ENCODE measurements around the gene ASMTL.
"Not testable (repeated sequence)": the region's sequence is repeated elsewhere in the genome, so short reads cannot be mapped to it uniquely, and the experiment has no call there.

ASMTL gene

DNA sequence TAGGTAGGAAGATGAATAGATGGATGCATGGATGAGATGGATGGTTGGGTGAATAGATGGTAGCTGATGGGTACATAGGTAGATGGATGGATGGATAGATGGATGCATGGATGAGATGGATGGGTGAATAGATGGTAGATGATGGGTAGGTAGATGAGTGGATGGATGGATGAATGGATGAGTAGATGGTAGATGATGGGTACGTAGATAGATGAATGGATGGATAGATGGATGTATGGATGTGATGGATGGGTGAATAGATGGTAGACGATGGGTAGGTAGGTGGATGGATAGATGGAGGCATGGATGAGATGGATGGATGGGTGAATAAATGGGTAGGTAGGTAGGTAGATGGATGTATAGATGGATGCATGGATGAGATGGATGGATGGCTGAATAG lies 46.9 kb downstream of the ASMTL start:
- not testable (repeated sequence) for DNase-seq (ENCODE audit: low read depth in 3 of 3)

DNA sequence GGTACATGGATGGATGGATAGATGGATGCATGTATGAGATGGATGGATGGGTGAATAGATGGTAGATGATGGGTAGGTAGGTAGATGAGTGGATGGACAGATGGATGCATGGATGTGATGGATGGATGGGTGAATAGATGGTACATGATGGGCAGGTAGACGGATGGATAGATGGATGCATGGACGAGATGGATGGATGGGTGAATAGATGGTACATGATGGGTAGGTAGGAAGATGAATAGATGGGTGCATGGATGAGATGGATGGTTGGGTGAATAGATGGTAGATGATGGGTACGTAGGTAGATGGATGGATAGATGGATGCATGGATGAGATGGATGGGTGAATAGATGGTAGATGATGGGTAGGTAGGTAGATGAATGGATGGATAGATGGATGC lies 48.8 kb downstream of the ASMTL start:
- DNase-seq (ENCODE audit: low read depth in 3 of 3) = not testable (repeated sequence)

DNA sequence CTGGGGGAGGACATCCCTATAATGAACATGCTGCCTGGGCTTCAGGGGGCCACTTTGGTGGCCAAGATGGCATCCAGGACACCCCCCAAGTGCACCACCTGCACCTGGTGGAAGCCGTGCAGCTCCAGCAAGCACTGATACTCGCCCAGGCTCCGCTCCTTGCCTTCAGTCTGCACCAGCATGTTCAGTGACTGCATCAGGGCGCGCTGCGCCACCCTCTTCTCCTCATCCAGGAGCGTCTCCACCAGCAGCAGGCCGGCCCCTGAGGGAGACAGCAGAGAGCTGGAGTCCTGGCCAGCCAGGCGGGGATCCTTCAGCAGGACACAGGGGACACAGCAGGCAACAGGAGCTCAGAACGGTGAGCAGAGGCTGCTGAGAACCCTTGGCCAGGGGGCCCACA lies 49.5 kb downstream of the ASMTL start:
- DNase-seq (ENCODE audit: low read depth in 3 of 3) = no peak

- DNase-seq (ENCODE audit: low read depth in 3 of 3) = no peak
Observed at GRCh38 chrX:1401611-1402430, 50.9 kb downstream of the ASMTL start.

GRCh38 chrX:1400742-1401471 lies 51.8 kb downstream of the ASMTL start:
- DNase-seq (ENCODE audit: low read depth in 3 of 3) = no peak

DNA sequence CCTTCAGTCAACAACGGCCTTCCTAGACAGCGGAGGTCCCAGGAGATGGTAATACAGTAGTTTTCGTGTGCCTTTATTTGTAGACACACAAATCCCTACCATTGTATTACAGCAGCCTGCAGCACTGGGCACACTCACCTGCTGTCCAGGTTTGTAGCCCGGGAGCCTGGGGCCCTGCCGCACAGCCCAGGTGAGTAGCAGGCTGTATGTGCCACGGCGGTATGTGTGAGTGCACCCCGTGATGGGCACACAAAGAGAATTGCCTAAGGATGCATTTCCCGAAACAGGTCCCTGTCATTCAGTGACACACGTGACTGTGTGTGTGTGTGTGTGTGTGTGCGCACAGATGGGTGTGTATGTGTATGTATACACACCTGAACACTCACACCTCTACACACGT lies 52.7 kb downstream of the ASMTL start:
- no peak for DNase-seq (ENCODE audit: low read depth in 3 of 3)

DNA sequence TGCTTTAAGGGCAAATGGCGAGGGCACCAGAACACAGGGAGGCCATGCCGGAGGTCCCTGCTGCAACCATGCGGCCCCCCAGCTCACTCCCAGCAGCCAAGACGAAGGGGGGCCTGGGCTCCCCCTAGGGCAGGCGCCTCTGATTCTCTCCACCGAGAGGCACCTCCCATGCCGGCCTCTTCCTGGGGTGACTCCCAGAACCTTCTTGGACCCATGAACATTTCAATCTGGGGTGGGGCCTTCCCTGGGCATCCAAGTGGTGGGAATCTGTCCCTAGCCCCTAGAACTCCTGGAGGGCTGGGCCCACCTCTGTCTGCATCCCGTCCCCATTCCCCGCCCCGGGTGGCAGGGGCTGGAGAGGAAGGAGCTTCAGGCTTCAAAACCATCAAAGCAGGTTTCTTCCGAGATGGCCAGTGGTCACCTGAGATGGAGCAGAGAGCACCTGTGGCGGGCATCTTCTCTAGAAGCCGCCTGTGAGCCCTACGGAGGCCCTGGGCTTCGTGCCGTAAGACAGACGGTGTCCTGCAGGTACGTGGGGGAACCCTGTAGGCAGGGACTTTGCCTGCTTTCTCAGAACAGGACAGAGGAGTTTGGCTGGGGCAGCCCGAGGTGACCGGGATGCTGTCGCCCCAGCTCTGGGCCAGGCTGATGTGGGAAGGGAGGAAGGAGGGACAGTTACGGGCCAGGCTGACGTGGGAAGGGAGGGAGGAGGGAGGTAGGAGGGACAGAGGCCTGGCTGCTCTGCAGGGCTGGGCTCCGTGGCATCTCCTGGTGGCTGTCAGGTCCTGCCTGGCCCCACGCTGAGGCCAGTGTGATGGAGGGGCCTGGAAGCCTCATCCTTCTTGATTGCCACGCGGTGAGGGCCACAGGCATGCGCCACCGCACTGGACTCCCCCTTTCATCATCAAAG lies 54.0 kb downstream of the ASMTL start:
- no peak for DNase-seq (ENCODE audit: low read depth in 3 of 3)

DNA sequence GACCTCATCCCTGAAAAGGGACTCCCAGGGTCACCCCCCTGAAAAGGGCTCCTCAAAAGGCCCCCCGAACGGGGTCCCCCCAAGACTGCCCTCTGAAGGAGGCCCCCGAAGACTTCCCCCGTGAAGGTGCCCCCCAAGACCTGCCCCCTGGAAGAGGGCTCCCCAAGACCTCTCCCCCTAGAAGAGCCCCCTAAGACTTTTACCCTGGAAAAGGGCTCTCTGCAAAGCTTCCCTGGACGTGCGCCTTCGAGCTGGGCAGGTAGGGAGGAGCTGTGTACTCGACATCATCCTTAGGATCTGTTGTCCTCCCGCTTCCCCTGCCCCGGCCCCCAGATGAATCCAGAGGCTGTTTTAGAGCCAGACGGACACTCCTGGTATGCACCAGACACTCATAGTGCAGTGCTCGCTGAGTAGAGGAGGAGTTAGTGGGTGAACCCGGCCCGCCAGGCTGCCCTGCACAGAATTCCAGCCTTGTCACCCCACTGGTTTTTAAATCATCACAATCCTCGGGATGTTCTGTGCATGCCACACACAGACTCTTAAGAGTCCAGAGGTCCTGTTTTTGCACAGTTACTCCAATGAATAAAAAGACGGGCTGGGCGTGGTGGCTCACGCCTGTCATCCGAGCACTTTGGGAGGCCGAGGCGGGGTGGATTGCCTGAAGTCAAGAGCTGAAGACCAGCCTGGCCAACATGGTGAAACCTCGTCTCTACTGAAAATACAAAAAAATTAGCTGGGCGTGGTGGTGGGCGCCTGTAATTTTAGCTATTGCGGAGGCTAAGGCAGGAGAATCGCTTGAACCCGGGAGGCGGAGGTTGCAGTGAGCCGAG lies 55.1 kb downstream of the ASMTL start:
- no peak for DNase-seq (ENCODE audit: low read depth in 3 of 3)

DNA sequence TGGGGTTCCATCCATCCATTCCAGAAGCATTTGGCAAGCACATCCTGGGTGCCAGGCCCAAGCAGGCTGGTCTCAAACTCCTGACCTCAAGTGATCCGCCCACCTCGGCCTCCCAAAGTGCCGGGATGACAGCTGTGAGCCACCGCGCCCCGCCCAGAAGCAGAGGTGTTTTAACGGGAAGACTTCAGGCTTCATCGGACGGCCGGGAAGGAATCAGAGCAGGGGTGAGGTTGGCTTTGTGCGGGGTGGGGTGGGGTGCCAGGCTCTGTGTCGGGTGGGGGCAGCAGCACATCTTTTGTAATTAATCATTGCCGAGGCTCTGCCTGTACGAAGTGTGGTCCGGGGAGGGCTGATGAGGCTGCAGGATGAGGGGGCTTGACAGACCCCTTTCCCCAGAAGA lies 55.7 kb downstream of the ASMTL start:
- DNase-seq (ENCODE audit: low read depth in 3 of 3) = no peak

DNA sequence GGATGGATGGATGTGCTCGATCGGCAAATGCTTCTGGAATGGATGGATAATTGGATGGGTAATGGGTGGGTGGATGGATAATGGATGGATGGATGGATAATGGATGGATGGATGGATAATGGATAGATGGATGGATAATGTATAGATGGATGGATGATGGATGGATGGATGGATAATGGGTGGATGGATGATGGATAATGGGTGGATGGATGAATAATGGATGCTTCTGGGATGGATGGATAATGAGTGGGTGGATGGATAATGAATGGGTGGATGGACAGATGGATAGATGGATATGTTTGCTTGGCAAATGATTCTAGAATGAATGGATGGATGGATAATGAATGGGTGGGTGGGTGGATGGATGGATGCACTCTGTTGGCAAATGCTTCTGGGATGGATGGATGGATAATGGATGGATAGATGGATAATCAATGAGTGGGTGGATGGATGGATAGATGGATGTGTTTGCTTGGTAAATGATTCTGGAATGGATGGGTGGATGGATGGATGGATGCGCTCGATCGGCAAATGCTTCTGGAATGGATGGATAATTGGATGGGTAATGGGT lies 57.0 kb downstream of the ASMTL start:
- DNase-seq (ENCODE audit: low read depth in 3 of 3) = no peak

- no peak for DNase-seq (ENCODE audit: low read depth in 3 of 3)
Observed at GRCh38 chrX:1394731-1395501, 57.8 kb downstream of the ASMTL start.

DNA sequence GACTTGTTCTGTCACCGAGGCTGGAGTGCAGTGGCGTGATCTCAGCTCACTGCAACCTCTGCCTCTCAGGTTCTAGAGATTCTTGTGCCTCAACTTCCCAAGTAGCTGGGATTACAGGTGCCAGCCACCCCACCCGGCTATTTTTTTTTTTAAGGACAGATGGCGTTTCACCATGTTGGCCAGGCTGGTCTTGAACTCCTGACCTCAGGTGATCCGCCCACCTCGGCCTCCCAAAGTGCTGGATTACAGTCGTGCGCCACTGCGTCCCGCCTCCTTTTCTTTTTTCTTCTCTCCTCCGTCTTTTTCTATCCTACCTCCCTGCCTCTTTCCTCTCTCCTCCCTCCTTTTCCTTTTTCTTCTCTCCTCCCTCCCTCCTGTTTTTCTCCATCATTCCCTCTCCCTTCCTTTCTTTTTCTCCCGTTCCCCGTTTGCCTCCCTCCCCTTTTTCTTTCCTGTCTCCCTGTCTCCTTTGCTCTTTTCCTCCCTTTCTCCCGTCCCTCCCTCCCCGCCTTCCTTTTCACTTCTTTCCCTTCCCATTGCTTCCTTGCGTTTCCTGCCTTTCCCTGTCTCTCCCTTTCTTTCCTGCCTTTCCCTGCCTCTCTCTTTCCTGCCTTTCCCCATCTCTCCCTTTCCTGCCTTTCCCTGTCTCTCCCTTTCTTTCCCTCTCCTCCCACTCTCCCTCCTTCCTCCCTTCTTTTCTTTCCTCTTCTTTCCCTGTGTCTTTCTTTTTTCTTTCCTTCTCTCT lies 58.7 kb downstream of the ASMTL start:
- DNase-seq (ENCODE audit: low read depth in 3 of 3) = no peak

GRCh38 chrX:1392376-1393068 lies 60.2 kb downstream of the ASMTL start:
- DNase-seq (ENCODE audit: low read depth in 3 of 3) = peak in 1 of 3 experiments; percentile 27

GRCh38 chrX:1391707-1392375 lies 60.9 kb downstream of the ASMTL start, which contains the start of gene SLC25A6:
SLC25A6 (minus strand) TSS chrX:1392113; CDS start chrX:1392009, 104 bp downstream.
- peak; percentile 98 to 100 (median 99) for DNase-seq (ENCODE audit: low read depth in 3 of 3)

- peak in 1 of 3 experiments; percentile 91 for DNase-seq (ENCODE audit: low read depth in 3 of 3)
Observed at GRCh38 chrX:1391370-1391706, 61.4 kb downstream of the ASMTL start.

DNA sequence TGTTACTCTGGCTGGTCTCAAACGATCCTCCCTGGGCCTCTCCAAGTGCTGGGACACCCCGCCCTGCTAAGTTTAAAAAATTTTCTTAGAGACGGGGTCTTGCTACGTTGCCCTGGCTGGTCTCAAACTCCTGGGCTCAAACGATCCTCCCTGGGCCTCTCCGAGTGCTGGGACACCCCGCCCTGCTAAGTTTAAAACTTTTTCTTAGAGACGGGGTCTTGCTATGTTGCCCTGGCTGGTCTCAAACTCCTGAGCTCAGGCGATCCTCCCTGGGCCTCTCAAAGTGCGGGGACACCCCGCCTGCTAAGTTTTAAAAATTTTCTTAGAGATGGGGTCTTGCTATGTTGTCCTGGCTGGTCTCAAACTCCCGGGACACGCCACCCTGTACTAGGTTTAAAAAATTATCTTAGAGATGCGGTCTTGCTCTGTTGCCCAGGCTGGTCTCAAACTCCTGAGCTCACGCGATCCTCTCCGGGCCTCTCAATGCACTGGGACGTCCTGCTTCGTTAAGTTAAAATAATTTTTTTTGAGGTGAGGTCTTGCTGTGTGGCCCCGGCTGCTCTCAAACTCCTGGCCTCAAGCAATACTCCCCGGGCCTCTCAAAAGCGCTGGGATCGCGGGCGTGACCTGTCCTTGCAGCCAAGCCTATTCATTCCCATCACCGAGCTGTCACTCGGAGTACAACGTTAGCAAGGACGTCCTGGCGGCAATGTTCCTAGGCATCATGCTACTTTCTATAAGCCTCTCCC lies 61.9 kb downstream of the ASMTL start:
- DNase-seq (ENCODE audit: low read depth in 3 of 3) = no peak

DNA sequence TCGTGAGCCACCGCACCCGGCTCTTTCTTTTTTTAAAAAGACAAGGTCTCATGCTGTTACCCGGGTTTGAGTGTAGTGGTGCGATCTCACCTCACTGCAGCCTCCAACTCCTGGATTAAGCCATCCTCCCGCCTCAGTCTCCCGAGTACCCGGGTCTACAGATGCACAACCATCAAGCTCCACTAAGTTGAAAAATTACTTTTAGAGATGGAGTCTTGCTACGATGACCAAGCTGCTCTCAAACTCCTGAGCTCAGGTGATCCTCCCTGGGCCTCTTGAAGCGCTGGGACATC lies 62.8 kb downstream of the ASMTL start:
- no peak for DNase-seq (ENCODE audit: low read depth in 3 of 3)
